Measurements from ENCODE around the gene NTM. TPM values are rescaled to one million over a fixed set of nuclear protein-coding genes. Genes with fewer than 3 reads are reported as not detected.

The NTM gene
- polyA plus RNA-seq, 1 experiment: 33.6 TPM

DNA sequence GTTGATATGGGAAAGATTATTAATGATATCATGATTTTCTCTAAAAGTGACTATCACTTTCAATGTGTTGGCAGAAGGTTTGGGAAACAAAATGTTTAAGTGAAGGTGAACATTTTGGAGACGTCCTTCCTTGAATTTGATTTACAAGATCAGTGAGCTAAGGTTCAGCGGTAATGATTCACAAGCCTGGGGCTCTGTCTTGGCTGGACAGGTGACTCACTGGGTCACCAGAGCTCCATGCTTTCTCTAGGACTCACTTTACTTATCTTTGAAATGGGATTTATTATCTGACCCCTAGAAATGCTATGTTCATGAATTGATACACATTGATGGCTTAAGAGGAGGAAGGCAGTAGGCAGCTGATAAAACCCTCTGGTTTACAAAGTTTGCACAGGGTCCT lies 437.5 kb downstream of the NTM start:
- ChIA-PET POLR2A (no interaction called here), CTCF (interaction anchor here (1.2 kb wide), 1 partner anchor 113 kb away, joined by 3 read pairs; no protein-coding TSS in a partner anchor)
- Histone ChIP-seq H3K27me3 (ENCODE audit: control insufficient read depth, insufficient read depth, low read length) (peaks cover 10% of the 10 kb centered on the region), H3K4me3 (ENCODE audit: low read depth, low read length) (no peak overlapping the region), H3K36me3 (ENCODE audit: control insufficient read depth, insufficient read depth, low read length) (no peaks in the 10 kb centered on the region)
- DNase-seq (ENCODE audit: low read depth): no peak
- TF ChIP-seq, protein P1, sequence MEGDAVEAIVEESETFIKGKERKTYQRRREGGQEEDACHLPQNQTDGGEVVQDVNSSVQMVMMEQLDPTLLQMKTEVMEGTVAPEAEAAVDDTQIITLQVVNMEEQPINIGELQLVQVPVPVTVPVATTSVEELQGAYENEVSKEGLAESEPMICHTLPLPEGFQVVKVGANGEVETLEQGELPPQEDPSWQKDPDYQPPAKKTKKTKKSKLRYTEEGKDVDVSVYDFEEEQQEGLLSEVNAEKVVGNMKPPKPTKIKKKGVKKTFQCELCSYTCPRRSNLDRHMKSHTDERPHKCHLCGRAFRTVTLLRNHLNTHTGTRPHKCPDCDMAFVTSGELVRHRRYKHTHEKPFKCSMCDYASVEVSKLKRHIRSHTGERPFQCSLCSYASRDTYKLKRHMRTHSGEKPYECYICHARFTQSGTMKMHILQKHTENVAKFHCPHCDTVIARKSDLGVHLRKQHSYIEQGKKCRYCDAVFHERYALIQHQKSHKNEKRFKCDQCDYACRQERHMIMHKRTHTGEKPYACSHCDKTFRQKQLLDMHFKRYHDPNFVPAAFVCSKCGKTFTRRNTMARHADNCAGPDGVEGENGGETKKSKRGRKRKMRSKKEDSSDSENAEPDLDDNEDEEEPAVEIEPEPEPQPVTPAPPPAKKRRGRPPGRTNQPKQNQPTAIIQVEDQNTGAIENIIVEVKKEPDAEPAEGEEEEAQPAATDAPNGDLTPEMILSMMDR (IDR thresholded peaks at IDR 0.05; ENCODE audit: insufficient read depth, low read depth, low read length): no peak

DNA sequence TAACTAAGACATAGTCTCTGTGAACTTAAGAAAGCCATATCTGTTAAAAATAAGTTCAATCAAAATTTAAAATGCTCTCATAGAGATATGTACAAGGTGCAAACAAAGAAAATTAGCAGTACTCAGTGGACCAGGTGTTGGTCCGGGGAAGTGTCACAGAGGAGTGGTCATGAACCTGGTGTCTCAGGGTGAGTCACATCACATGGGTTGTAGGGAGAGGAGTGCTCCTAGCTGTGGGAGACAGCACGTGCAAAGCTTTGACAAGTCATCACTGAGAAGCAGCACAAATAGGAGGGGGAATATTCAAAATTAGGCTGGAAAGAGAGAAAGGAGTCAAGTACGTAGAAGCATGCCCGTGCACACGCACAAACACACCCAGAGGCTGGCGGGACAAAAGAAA lies 438.1 kb downstream of the NTM start:
- CTCF ChIA-PET: interaction anchor here (1.2 kb wide), 1 partner anchor 114 kb away, joined by 3 read pairs; no protein-coding TSS in a partner anchor
- TF ChIP-seq, protein P1 (IDR thresholded peaks at IDR 0.05; ENCODE audit: insufficient read depth, low read depth, low read length): no peak
- Histone ChIP-seq H3K4me3 (ENCODE audit: low read depth, low read length) (no peak overlapping the region), H3K27me3 (ENCODE audit: control insufficient read depth, insufficient read depth, low read length) (peaks cover 9% of the 10 kb centered on the region), H3K36me3 (ENCODE audit: control insufficient read depth, insufficient read depth, low read length) (no peaks in the 10 kb centered on the region)
- no peak for DNase-seq (ENCODE audit: low read depth)
- POLR2A ChIA-PET: no interaction called here

DNA sequence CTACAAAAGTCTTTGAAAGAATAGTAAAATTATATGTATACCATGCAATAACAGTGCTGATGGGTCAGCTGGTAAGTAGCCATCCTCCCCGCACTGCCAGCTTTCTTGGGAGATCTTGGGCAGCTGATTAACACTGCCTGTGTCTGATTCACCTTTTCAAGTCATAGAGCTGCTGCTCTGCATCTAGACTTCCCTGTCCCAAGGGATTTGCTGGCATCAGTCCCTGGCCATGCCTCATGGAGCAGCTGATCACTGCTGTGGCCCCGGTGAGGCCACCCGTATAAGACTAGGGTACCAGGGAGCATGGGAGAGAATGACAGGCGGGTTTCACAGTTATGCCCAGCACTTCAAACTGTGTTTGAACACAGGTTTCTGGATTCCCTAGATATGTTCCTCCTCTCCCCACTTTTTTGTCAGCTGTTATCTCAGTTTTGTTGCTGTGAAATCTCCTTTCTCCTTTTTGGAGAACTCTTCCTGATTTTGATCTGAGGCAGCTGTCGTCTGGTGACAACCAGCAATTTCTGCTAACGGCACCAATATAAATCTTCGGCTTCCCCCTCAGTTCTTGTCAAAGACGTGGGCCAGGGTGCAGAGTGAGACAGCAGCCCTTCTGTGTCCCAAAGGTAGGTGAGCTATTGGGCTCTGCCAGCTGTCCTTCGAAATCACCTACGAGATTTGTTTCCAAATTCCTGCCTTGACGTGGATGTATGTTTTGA lies 438.9 kb downstream of the NTM start:
- Histone ChIP-seq H3K36me3 (ENCODE audit: control insufficient read depth, insufficient read depth, low read length) (no peaks in the 10 kb centered on the region), H3K4me3 (ENCODE audit: low read depth, low read length) (no peak overlapping the region), H3K27me3 (ENCODE audit: control insufficient read depth, insufficient read depth, low read length) (peaks cover 8% of the 10 kb centered on the region)
- CTCF ChIA-PET: interaction anchor here (1.2 kb wide), 1 partner anchor 115 kb away, joined by 3 read pairs; no protein-coding TSS in a partner anchor
- no peak for DNase-seq (ENCODE audit: low read depth)
- POLR2A ChIA-PET: no interaction called here
- TF ChIP-seq, protein P1 (IDR thresholded peaks at IDR 0.05; ENCODE audit: insufficient read depth, low read depth, low read length): no peak

DNA sequence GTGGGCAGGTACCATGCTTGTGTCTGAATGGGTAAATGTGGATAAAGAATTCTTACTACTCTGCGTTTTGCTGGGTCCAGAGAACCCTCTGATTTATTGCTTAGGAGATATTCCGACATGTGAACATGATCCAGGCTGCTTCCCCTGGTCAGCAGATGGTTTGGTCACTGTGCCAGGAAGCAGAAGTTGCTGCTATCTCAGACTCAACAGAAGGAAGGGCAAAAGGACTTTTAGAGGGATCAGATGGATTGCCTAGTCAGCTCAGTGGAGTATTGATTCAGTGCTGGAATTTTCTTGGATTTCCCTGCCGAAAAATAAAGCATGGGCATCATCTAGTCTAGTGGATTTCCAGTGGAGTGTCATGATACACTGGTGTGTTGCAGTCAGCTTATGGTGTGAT lies 440.1 kb downstream of the NTM start:
- no peak overlapping the region for H3K4me3 ChIP-seq (ENCODE audit: low read depth, low read length)
- ChIA-PET POLR2A (no interaction called here), CTCF (interaction anchor here (1.4 kb wide), 1 partner anchor 63 kb away, joined by 3 read pairs; no protein-coding TSS in a partner anchor)
- no peaks in the 10 kb centered on the region for H3K36me3 ChIP-seq (ENCODE audit: control insufficient read depth, insufficient read depth, low read length)
- peaks cover 7% of the 10 kb centered on the region for H3K27me3 ChIP-seq (ENCODE audit: control insufficient read depth, insufficient read depth, low read length)
- DNase-seq (ENCODE audit: low read depth): no peak
- TF ChIP-seq, protein P1 (IDR thresholded peaks at IDR 0.05; ENCODE audit: insufficient read depth, low read depth, low read length): no peak

DNA sequence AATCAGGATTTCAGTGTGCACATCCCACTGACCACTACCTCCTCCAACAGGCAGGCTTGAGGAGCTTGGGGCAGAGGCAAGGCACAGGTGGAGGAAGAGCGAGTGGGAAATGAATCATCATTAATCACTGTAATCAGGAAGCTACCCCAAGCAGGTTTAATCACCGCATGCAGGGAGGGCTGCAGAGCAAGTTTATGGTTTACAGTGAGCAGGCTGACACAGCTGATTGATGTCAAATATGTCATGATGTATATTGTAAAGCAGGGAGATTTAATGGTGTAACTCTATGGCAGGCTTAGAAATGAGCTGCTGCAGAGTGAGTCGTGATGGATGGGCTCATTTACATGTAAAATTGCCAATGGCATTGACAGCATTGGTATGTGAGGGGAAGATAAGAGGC lies 441.0 kb downstream of the NTM start:
- no peak for DNase-seq (ENCODE audit: low read depth)
- Histone ChIP-seq H3K27me3 (ENCODE audit: control insufficient read depth, insufficient read depth, low read length) (peaks cover 7% of the 10 kb centered on the region), H3K4me3 (ENCODE audit: low read depth, low read length) (no peak overlapping the region), H3K36me3 (ENCODE audit: control insufficient read depth, insufficient read depth, low read length) (no peaks in the 10 kb centered on the region)
- TF ChIP-seq, protein P1 (IDR thresholded peaks at IDR 0.05; ENCODE audit: insufficient read depth, low read depth, low read length): no peak
- CTCF ChIA-PET: interaction anchor here (1.4 kb wide), 1 partner anchor 64 kb away, joined by 3 read pairs; no protein-coding TSS in a partner anchor
- POLR2A ChIA-PET: no interaction called here

Measured in BJ (cell line).